ENCODE data around the gene DSC3. TPM values are rescaled to one million over a fixed set of nuclear protein-coding genes. Genes with fewer than 3 reads are reported as not detected.
"Not testable (repeated sequence)": the region's sequence is repeated elsewhere in the genome, so short reads cannot be mapped to it uniquely, and the experiment has no call there.

Gene DSC3
- total RNA-seq, 1 donor from 2014 or later, result not detected

DNA sequence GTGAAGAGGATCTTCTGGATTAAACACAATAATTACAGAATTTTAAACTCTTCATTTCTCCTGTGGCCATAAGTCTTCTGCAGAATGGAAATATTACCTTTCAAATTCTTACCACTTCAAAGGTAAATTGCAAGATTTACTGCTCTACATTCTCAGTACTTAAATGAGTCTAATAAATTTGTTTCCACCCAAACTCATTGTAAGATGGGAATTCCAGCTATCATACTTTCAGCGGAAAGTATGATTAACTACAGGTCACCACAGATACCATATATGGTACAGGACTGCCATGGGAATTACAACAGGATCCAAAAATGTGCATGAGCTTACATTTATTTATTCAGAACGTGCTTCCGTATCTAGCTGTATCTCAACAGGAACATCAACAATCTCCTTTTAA lies 3.1 kb downstream of the DSC3 start:
- ChIA-PET POLR2A (no interaction called here), CTCF (no interaction called here)
- DNase-seq (no peak), ATAC-seq (ENCODE audit: low read depth) (no peak)
- no peak overlapping the region for H3K27ac Mint-ChIP-seq
- intact Hi-C loops (cut with micrococcal nuclease), result no loop called here
- no peak overlapping the region for H3K4me3 Mint-ChIP-seq
- no peaks in the 10 kb centered on the region for H3K9me3 Mint-ChIP-seq
- H3K27me3 Mint-ChIP-seq, result peaks cover 26% of the 10 kb centered on the region
- H3K36me3 Mint-ChIP-seq (ENCODE audit: low read depth), result no peaks in the 10 kb centered on the region
- H3K4me1 Mint-ChIP-seq, result no peaks in the 10 kb centered on the region
- TF ChIP-seq CTCF (IDR thresholded peaks at IDR 0.05), result no peak

DNA sequence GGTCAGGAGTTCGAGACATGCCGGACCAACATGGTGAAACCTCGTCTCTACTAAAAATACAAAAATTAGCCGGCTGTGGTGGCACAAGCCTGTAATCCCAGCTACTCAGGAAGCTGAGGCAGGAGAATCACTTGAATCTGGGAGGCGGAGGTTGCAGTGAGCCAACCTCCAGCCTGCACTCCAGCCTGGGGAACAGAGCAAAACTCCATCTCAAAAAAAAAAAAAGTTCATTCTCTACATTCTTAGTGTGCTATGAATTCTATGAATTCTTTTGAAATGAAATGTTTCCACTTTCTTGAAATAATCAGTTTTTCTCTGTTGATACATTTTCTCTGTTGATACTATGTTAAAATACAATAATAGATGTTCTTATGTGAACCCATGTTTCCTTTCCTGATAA lies 4.9 kb downstream of the DSC3 start:
- H3K4me1 Mint-ChIP-seq; ATAC-seq (ENCODE audit: low read depth); H3K27ac Mint-ChIP-seq; H3K4me3 Mint-ChIP-seq; POLR2A ChIA-PET; CTCF ChIA-PET; DNase-seq; intact Hi-C loops (cut with micrococcal nuclease); H3K36me3 Mint-ChIP-seq (ENCODE audit: low read depth); H3K9me3 Mint-ChIP-seq: not testable (repeated sequence)
- peaks cover 18% of the 10 kb centered on the region for H3K27me3 Mint-ChIP-seq

GRCh38 chr18:31034541-31034940 lies 8.0 kb downstream of the DSC3 start:
- TF ChIP-seq CTCF (IDR thresholded peaks at IDR 0.05), result no peak
- intact Hi-C loops (cut with micrococcal nuclease), result no loop called here
- Mint-ChIP-seq H3K4me3 (no peak overlapping the region), H3K4me1 (no peaks in the 10 kb centered on the region), H3K27me3 (peaks cover 2% of the 10 kb centered on the region), H3K27ac (no peak overlapping the region), H3K36me3 (ENCODE audit: low read depth) (no peaks in the 10 kb centered on the region), H3K9me3 (no peaks in the 10 kb centered on the region)
- ChIA-PET CTCF (no interaction called here), POLR2A (no interaction called here)
- DNase-seq, result no peak
- ATAC-seq (ENCODE audit: low read depth), result no peak

GRCh38 chr18:31030574-31031278 lies 11.8 kb downstream of the DSC3 start:
- H3K4me3 Mint-ChIP-seq, result no peak overlapping the region
- no peaks in the 10 kb centered on the region for H3K36me3 Mint-ChIP-seq (ENCODE audit: low read depth)
- H3K27ac Mint-ChIP-seq, result no peak overlapping the region
- H3K4me1 Mint-ChIP-seq, result no peaks in the 10 kb centered on the region
- DNase-seq (no peak), ATAC-seq (ENCODE audit: low read depth) (no peak)
- ChIA-PET CTCF (no interaction called here), POLR2A (no interaction called here)
- no peaks in the 10 kb centered on the region for H3K27me3 Mint-ChIP-seq
- no peaks in the 10 kb centered on the region for H3K9me3 Mint-ChIP-seq
- no peak for TF ChIP-seq CTCF (IDR thresholded peaks at IDR 0.05)
- intact Hi-C loops (cut with micrococcal nuclease), result no loop called here

DNA sequence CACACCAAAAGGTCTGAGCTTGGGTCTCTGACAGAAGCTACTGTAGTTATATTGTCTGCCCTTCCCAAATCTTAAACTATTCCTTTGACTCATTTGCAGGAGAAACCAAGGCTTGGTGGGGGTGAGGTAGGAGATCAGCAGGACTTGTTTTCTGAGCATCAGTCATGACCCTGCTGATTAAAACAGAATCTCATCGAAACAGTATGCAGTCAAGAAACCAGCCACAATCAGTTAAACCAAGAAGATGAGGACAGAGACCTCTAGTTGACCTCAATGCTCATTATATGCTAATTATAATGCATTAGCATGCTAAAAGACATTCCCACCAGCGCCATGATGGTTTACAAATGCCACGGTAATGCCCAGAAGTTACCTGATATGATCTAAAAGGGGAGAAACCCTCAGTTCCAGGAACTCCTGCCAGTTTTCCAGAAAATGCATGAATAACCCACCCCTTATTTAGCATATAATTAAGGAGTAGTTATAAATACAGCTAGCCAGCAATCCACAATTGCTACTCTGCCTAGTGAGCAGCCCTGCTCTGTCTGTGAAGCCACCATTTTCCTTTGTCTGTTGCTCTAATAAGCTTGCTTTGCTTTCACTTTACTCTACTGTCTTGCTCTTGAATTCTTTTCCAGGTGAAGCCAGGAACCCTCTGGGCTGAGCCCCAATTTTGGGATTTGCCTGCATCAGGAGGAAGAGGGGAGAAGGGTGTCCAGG lies 26.7 kb downstream of the DSC3 start:
- ChIA-PET POLR2A (no interaction called here), CTCF (no interaction called here)
- Mint-ChIP-seq H3K27me3 (no peaks in the 10 kb centered on the region), H3K9me3 (no peaks in the 10 kb centered on the region), H3K4me3 (no peak overlapping the region), H3K27ac (no peak overlapping the region), H3K4me1 (no peaks in the 10 kb centered on the region), H3K36me3 (ENCODE audit: low read depth) (no peaks in the 10 kb centered on the region)
- TF ChIP-seq CTCF (IDR thresholded peaks at IDR 0.05), result no peak
- no peak for ATAC-seq (ENCODE audit: low read depth)
- no peak for DNase-seq
- intact Hi-C loops (cut with micrococcal nuclease), result no loop called here

DNA sequence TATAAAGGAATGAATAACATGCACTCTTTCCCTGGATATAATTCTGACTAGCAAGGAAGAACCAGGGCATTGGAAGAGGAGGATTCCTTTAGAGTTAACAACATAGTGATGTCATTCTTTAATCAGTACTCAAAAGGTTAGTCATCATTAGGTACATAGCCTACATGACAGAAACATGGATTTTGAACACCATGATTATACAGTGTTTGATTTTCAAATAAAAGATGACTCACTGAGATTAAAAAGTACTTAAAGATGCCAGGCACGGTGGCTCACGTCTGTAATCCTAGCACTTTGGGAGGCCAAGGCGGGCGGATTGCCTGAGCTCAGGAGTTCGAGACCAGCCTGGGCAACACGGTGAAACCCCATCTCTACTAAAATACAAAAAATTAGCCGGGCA lies 31.1 kb downstream of the DSC3 start:
- CTCF ChIA-PET; ATAC-seq (ENCODE audit: low read depth); POLR2A ChIA-PET; H3K27ac Mint-ChIP-seq; H3K4me1 Mint-ChIP-seq; H3K4me3 Mint-ChIP-seq; H3K9me3 Mint-ChIP-seq; H3K27me3 Mint-ChIP-seq; intact Hi-C loops (cut with micrococcal nuclease); H3K36me3 Mint-ChIP-seq (ENCODE audit: low read depth); DNase-seq: not testable (repeated sequence)

Data from activated B cell treated with CpG ODN at 0.5 μM for 24 hours (primary cell).